NOMO-1 treated with dmso at 0.1 percent for 144 hours (cell line): ENCODE data around the gene MTSS2.
"Not testable (repeated sequence)": the region's sequence is repeated elsewhere in the genome, so short reads cannot be mapped to it uniquely, and the experiment has no call there.

Experiments
- DNase-seq: peaks from one replicate; lab custom pipeline; 2025; ENCODE audit not compliant: unreplicated experiment; lab: John Stamatoyannopoulos, UW

MTSS2 gene

DNA sequence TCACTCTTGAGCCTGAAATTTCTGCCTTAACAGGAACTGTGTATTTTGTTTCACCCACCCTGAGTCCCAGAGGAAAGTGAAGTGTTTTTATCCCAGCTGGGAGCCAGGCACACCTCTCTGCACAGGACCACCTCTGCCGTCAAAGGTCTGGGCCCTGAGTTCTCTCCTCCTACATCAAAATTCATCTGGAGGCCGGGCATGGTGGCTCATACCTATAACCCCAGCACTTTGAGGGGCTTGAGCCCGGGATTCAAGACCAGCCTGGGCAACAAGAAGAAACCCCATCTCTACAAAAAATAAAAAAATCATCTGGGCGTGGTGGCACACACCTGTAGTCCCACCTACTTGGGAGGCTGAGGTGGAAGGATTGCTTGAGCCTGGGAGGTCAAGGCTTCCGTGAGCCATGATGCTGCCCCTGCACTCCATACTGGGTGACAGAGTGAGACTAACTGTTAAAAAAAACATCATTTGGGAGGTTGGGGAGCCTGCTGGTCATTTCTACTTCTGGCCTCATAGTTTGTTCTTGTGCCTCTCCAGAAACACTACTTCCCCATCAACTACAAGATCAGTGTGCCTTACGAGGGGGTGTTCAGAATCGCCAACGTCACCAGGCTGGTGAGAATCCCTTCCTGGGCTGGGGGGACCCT lies 29.7 kb downstream of the MTSS2 start:
- no peak for DNase-seq

DNA sequence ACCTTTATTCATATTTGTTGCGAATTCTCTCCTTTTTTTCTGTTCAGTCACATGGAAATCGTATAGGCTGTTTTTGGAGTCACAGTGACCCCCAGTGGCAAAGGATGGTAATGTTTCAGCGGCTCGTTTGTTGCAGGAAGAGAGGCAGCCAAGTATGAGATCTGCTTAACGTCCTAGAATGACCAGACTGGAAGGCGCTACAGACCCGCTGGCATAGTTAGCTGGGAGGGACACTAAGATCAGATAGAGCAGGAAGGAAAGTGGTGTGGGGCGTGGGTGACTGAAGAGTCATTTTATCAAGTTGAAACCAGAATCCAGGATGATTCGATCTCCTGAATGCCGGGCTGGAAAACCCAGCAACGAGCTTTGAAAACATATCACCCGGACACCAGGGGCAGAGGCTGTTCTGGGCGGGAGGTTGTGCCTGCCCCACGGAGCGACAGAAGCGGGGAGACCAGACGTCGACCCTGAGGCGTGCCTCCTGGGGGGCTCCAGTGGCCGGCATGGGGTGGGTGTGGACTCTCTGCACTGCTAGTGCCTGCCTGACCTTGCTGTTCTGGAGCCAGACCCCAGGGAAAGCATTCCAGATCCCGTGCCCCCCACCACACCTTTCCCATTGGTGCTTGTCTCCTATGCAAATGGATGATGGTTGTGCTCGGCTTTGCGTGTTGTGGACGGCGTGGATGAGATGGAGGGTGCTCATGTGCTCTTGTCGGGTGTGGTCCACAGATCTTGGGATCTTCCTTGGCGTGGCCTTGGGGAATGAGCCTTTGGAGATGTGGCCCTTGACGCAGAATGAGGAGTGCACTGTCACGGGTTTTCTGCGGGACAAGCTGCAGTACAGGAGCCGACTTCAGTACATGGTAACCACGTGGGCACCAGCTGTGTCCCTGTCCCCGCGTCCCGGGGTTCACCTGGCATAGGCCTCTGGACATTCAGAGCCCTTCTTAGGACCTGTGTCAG lies 31.8 kb downstream of the MTSS2 start:
- peak; percentile 72 for DNase-seq

DNA sequence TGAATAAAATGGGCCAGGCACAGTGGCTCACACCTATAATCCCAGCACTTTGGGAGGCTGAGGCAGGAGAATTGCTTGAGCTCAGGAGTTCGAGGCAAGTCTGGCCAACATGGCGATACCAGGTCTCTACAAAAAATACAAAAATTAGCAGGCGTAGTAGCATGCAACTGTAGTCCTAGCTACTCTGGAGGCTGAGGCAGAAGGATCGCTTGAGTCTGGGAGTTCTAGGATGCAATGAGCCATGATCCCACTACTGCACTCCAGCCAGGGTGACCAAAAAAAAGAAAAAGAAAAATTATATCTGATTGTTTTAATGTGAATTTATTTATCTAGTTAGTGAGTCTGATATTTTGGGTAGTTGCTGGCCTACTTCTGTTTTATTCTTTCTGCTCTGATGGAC lies 32.4 kb downstream of the MTSS2 start:
- DNase-seq = no peak

DNA sequence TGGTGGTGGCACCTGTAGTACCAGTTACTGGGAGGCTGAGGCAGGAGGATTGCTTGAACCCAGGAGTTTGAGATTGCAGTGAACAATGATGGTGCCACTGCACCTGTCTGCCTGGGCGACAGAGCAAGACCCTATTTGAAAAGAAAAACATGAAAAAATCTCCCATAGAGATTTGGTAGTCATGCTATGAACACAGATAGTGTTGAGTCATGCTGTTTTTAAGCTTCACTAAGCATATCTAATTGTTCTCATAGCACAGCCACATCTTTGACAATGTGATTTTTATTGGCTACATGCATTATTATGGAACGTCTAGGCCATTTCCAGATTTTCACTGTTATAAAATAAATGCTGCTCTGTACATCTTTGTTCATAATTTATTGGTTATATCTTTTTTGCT lies 33.5 kb downstream of the MTSS2 start:
- no peak for DNase-seq

DNA sequence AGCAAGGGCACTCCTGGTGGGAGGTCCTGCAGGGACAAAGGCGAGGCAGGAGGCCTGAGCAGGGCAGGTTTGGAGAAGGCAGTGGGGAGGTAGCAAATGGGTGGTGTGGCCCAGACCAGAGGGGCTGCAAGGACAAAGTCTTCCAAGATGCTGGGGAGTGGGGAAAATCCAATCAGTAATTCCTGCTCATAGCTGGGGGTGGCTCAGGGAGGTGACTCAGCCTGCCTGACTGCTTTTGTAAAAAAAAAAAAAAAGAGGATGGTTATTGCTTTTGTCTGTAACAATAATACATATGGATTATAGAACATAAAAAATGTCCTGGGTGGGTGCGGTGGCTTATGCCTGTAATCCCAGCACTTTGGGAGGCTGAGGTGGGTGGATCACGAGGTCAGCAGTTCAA lies 34.3 kb downstream of the MTSS2 start:
- no peak for DNase-seq

DNA sequence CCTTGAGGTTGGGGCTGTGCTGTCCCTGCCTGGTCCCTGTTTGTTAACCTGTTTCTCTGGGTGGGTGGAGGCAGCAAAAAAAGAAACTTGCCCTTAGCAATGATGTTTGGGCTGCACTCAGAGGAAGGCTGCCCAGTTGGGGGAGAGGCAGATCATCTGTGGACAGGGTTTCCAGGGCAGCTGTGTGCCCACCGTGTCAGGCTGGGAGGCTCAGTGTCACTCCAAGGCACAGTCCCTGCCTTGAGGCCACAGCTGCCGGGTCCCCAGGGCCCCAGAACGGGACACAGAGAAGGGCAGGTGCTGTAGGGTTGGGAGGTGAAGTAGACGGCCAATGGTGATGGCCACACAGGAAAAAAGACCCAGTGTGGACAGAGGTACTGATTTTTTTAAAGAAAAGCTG lies 35.6 kb downstream of the MTSS2 start:
- DNase-seq = no peak

DNA sequence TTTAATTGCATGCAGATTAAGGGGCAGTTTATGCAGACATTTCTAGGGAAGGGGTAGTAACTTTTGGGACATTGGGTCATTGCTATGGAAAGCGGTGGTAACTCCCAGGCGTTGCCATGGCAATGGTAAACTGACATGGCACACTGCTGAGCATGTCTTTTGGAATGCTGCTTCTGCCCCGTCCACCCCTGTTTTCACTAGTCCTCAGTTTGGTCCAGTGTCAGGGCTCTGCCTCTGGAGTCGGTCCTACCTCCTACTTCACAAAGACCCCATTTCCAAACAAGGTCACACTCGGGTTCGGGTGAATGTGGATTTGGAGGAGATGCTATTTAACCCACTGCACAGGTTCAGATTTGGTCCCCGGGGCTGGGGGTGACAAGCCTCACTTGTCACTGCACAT lies 36.6 kb downstream of the MTSS2 start:
- DNase-seq = no peak

DNA sequence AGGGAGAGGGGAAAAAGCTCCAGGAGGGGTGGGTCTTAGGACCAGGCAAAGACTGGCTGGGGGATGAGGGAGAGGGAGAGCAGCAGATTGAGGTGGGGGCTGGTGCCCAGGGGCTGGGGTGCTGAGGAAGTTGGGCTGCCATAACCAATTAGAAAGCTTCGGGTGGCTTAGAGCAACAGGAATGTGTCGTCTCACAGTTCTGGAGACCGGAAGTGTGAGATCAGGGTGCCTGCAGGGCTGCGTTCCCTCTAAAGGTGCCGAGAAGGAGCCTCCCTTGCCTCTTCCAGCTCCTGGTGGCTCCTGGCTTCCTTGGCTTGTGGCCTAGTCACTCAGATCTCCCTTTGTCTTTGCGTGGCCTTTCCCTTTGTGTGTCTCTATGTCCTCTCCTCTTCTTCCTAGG lies 37.2 kb downstream of the MTSS2 start:
- DNase-seq = no peak

DNA sequence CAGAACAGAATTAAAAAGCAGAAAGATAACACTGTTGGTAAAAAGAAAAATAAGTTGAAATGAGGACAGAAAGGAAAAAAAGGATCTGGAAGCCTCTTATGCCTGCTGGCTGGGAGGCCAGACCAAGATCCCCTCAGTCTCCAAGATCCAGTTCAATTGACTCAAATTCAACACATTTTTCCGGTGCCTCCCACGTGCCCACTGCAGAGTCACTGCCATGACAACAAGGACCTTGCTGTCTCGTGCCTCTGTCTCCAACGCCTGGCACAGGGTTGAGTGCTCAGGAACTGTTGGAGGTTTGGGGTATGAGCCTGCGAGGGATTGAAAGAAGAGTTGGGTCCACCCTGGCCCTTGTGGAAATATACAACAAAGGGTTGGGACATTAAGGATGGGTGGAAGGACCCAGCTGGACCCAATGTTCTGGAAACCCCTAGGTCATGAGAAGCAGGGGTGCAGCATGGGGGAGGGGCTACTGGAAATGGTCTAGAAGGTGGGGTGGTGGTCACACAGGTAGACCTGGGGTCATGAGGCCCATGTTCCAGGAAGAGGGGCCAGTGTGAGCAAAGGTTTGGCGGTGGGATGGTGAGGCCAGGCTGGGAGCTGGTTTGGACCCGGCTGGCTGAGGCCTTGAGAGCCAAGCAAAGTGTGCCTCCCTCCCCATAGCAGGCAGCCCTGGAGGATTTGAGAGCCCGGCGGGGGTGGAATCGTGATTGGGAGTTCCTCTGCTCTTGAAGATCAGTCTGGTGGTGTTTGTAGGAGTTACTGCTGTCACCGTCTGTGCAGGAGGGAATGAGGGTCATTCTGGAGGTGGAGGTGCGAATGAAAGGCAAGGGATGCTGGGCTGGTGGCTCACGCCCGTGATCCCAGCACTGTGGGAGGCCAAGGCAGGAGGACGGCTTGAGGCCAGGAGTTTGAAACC lies 38.2 kb downstream of the MTSS2 start:
- no peak for DNase-seq

DNA sequence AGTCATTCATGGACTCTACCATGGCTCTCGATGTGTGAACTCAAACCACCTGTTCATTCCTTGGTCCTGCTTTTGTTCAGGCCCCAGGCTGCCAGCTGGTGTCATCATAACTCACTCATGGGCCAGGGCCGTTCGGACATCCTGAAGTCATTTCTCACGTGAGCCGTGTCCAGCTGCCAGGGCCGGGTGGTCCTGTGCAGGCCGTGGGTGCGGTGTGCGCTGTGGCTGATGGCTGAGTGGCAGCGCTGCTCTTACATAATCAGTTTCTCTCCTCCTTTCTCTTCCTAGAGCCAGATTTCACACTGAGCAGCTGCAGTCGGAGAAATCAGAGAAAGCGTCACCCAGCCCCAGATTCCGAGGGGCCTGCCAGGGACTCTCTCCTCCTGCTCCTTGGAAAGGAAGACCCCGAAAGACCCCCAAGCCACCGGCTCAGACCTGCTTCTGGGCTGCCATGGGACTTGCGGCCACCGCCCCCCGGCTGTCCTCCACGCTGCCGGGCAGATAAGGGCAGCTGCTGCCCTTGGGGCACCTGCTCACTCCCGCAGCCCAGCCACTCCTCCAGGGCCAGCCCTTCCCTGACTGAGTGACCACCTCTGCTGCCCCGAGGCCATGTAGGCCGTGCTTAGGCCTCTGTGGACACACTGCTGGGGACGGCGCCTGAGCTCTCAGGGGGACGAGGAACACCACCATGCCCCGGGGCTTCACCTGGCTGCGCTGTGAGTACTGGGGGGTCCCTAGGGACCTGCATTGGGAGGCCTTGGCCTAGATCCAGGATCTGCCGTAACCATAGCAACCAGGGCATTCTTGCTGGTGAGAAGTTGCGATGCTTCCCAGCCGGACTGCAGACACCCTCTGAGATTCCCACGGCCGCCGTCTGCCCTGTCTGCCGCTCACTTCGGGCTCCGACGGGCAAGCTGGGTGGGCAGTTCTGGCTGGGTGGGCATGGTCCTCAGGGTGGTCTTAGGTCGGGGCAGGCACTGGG lies 39.3 kb downstream of the MTSS2 start, which contains the start of gene IL34:
TSS of gene IL34 (plus strand) at position 300 of the 982 bp plus-strand sequence. CDS start at position 689, 389 bp downstream.
- no peak for DNase-seq

DNA sequence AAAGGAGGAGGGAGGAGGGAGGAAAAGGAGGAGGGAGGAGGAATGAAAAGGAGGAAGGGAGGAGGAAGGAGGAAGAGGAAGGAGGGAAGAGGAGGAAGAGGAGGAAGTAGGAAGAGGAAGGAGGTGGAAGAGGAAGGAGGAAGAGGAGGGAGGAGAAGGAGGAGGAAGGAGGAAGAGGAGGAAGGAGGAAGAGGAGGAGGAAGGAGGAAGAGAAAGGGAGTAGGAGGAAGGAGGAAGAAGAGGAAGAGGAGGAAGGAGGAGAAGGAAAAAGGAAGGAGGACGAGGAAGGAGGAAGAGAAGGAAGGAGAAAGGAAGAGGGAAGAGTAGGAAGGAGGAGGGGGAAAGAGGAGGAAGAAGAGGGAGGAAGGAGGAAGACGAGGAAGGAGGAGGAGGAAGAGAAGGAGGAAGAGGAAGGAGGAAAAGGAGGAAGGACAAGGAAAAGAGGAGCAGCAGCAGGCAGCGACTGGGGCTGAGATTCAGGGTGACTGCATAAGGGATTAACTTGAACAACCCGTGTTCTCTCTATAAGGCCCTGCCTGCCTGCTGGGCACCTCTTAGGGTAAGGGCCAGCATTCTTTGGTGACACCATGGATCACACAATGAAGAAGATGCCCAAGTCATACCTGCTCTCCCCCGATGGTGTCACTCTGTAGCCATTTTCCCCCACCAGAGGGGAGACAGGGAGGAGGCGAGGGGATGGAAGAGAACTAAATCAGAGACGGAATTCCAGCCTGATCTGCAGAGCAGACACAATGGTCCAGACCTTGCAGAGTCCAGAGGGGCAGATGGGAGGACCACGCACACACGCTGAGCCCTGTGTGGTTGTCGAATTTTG lies 40.9 kb downstream of the MTSS2 start:
- DNase-seq = no peak

DNA sequence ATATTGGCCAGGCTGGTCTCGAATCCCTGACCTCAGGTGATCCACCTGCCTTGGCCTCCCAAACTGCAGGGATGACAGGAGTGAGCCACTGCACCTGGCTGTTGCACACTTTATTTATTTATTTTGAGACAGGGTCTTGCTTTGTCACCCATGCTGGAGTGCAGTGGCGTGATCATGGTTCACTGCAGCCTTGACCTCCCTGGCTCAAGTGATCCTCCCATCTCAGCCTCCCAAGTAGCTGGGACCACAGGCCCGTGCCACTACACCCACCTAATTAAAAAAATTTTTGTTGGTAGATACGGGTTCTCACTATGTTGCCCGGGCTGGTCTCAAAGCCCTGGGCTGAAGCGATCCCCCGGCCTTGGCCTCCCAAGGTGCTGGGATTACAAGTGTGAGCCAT lies 42.6 kb downstream of the MTSS2 start:
- not testable (repeated sequence) for DNase-seq

DNA sequence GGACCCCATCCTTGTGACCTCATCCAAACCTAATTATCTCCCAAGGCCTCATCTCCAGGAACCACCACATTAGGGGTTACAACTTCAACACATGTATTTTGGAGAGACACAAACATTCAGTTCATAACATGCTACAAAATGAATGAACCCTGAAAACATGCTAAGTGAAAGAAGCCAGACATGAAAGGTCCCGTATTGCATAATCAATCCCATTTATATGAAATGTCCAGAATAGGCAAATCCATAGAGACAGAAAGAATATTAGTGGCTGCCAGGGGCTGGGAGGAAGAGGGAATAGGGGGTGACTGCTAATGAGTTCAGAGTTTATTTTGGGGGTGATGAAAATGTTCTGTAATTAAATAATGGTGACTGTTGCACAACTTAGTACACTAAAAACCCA lies 43.2 kb downstream of the MTSS2 start:
- DNase-seq = no peak

DNA sequence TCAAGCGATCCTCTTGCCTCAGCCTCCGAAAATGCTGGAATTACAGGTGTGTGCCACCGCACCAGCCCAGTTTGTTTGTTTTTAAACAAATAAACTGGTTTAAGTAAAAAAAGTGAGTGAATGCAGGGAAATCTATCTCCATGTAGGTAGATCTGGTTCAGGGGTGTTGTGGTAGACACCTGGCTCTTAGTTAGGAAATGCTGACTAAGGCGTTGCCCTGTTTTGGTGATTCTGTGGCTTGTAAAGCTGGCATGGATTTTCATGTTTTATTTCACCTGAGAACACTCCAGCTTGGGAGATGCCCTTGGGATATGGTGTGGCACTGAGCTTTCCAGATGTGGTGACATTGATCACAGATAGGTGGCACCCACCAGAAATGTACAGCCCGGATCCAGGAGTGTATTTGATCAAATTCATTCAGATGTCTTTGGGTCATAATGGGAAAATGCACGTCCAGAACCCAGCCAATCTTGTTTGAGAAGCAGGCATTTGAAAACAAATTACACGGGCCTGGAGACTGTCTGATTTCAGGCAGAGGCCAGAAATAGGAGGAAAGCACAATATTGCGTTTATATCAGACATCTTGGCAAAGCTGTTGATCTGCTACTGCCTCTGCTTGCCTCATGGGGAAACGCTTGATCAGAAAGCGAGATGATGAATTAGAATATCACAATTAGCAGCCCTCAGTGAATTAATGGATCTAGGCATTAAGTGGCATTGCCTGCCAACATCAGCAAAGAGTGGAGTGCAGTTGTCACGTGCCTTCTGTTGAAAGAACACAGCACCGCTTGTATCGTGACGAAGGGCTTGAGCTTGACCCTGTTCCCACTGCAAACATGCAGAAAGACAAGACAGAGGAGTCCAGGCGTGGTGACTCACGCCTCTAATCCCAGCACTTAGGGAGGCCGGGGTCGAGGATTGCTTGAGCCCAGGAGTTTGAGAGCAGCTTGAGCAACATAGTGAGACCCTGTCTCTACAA lies 46.8 kb downstream of the MTSS2 start:
- no peak for DNase-seq
